Smooth muscle cell of the coronary artery (primary cell): ENCODE data around the gene SLC16A14. TPM values are rescaled to one million over a fixed set of nuclear protein-coding genes. Genes with fewer than 3 reads are reported as not detected.

Experiments
- total RNA-seq: library from RNA; depleted of rRNA; stranded (reverse); fragments of >200 nt; gene quantifications from 2 replicates; pipeline ENCODE4 v1.2.3, GENCODE V29; 2014; ENCODE audit warnings: low replicate concordance

Gene SLC16A14, protein sequence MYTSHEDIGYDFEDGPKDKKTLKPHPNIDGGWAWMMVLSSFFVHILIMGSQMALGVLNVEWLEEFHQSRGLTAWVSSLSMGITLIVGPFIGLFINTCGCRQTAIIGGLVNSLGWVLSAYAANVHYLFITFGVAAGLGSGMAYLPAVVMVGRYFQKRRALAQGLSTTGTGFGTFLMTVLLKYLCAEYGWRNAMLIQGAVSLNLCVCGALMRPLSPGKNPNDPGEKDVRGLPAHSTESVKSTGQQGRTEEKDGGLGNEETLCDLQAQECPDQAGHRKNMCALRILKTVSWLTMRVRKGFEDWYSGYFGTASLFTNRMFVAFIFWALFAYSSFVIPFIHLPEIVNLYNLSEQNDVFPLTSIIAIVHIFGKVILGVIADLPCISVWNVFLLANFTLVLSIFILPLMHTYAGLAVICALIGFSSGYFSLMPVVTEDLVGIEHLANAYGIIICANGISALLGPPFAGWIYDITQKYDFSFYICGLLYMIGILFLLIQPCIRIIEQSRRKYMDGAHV
- 0.47 and 3.2 TPM in 2 replicates for total RNA-seq

DNA sequence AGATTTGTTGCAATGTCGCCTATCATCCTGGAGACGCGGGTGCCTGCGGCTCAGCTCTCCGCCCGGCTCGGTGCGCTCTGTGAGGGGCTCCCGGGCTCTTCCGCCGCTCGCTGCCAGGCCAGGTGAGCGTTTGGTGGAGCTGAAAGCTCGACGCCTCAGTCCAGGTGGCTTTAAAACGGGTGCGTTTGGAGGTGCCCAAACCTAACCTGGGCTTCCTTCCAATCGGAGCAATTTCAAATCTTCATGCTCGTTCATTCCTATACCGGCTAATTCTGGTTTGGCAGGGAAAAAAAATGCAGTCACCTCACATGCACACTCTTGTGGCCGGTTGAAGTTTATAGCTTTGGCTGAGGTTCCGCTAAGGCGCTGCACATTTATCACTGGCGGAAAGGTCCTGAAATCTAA lies at the start of gene SLC16A14:
TSS of gene SLC16A14 (minus strand) at position 274 of the 405 bp plus-strand sequence. CDS start 9,572 bp downstream, outside the sequence.

Other genes starting within 250 kb of the SLC16A14 start
- 212 and 342 TPM in 2 replicates for gene TRIP12, start 146.9 kb downstream of the SLC16A14 start, total RNA-seq
- gene FBXO36, start 146.4 kb downstream of the SLC16A14 start, total RNA-seq, result 0.82 and 1.4 TPM in 2 replicates
- gene SP110, start 151.1 kb upstream of the SLC16A14 start, total RNA-seq, result 6.6 and 6.7 TPM in 2 replicates
- 0.53 TPM in 1 of 2 replicates, not detected in the other for gene SP140, start 156.8 kb upstream of the SLC16A14 start, total RNA-seq